AG04449 (cell line): ENCODE measurements around the gene ADGRF1.

Source experiments
- CTCF ChIA-PET: fragments of 350-600 bp; formaldehyde crosslinking; extraction: SDS; loops from one replicate; lab custom pipeline; 2021; ENCODE audit warnings: antibody characterized with exemption; lab: Yijun Ruan, JAX
- POLR2A ChIA-PET: fragments of 400-600, 350-600 bp; formaldehyde crosslinking; extraction: SDS; loops from one replicate; lab custom pipeline; 2020; ENCODE audit warnings: antibody characterized with exemption, inconsistent platforms; lab: Yijun Ruan, JAX
- DNase-seq: peaks from one replicate; pipeline ENCODE4 v3.0.0-alpha.2; 2010; ENCODE audit warnings: low read depth, low spot score
- H3K4me3 ChIP-seq: 2 replicates; pipeline ENCODE4 v1.5.1; 2011; ENCODE audit warnings: low read depth, mild to moderate bottlenecking, control low read depth, low read length
- TF ChIP-seq, protein P1 (sequence below): IDR thresholded peaks from one replicate; pipeline ENCODE4 v1.5.1; 2011; ENCODE audit warnings: mild to moderate bottlenecking, moderate library complexity, low read length, control low read depth, inconsistent platforms; ENCODE audit not compliant: insufficient read depth; ENCODE audit errors: missing control alignments

Gene ADGRF1

DNA sequence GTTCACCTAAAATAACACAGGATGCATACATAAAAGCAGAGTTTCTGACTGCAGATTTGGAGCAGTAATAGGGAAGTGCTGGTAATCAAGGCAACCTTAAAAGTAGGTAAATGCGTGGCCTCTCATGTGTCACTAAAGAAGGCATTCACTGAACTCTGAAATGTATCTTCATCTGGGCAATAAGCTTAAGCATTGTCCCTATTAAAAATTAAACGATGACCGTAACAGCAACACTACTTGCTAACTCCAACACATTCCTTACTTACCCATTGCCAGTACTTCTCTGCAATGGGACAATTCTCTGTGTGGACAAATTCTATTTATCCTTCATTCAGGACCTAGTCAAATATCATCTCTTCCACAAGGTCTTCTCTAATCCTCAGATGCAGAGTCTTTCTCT lies 19.9 kb downstream of the ADGRF1 start:
- CTCF ChIA-PET, result no interaction called here
- no peak overlapping the region for H3K4me3 ChIP-seq
- TF ChIP-seq, protein P1, sequence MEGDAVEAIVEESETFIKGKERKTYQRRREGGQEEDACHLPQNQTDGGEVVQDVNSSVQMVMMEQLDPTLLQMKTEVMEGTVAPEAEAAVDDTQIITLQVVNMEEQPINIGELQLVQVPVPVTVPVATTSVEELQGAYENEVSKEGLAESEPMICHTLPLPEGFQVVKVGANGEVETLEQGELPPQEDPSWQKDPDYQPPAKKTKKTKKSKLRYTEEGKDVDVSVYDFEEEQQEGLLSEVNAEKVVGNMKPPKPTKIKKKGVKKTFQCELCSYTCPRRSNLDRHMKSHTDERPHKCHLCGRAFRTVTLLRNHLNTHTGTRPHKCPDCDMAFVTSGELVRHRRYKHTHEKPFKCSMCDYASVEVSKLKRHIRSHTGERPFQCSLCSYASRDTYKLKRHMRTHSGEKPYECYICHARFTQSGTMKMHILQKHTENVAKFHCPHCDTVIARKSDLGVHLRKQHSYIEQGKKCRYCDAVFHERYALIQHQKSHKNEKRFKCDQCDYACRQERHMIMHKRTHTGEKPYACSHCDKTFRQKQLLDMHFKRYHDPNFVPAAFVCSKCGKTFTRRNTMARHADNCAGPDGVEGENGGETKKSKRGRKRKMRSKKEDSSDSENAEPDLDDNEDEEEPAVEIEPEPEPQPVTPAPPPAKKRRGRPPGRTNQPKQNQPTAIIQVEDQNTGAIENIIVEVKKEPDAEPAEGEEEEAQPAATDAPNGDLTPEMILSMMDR, result no peak
- POLR2A ChIA-PET, result no interaction called here
- DNase-seq, result no peak

DNA sequence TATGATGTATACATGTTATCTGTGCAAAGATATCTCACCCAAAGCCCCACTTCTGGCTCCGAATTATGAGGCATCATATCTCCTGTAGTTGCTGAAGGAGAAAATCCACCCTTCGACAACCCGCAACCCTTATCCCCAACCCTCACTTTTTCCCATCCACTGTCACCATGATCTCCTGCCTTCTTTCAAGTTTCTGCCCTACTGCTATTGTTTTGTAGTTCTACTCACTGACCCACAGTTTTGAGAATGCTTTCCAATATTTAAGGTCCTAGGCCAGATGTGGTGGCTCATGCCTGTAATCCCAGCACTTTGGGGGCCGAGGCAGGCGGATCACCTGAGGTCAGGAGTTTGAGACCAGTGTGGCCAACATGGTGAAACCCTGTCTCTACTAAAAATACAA lies 22.2 kb downstream of the ADGRF1 start:
- DNase-seq, result no peak
- no peak overlapping the region for H3K4me3 ChIP-seq
- ChIA-PET POLR2A (no interaction called here), CTCF (no interaction called here)
- TF ChIP-seq, protein P1, result no peak

DNA sequence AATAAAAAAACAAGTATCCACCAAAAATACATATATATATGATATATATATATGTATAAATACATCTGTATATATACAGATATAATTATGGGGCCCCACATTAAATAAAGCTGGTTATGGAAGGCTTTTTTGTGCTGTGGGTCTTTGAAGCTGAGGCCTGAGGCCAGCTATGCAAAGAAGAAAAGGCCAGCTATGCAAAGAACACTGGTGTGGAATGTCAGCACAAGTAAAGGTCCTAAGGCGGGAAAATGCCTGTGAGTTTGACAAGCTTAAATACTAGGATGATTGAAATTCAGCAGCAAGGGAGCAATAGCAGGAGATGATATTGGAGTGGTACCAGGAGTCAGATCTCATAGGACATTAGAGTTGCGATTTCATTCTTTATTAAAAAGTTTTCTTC lies 25.2 kb downstream of the ADGRF1 start:
- DNase-seq, result no peak
- TF ChIP-seq, protein P1, result no peak
- no peak overlapping the region for H3K4me3 ChIP-seq
- ChIA-PET CTCF (interaction anchor here (0.8 kb wide), 1 partner anchor 168 kb away, joined by 4 read pairs; no protein-coding TSS in a partner anchor), POLR2A (no interaction called here)

DNA sequence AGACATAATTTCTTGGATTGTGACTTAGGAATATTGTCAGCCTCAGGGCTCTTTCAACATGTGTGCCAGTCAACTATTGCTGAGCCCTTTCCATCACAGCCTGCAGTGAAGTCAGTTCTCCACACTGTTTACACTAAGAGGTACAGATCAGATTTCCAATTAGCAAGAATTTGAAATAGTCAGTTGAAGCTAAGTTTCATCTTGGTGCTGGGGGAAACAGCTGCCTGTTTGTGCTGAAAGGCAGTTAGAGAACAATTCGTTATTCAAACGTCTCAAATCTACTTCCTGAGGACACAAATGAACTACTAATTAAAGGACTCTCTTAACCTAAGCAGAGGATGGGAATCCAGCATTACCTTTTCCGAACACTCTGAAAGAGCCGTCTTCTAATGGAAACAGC lies 25.9 kb downstream of the ADGRF1 start:
- ChIA-PET CTCF (no interaction called here), POLR2A (no interaction called here)
- TF ChIP-seq, protein P1, result no peak
- DNase-seq, result no peak
- H3K4me3 ChIP-seq, result no peak overlapping the region

DNA sequence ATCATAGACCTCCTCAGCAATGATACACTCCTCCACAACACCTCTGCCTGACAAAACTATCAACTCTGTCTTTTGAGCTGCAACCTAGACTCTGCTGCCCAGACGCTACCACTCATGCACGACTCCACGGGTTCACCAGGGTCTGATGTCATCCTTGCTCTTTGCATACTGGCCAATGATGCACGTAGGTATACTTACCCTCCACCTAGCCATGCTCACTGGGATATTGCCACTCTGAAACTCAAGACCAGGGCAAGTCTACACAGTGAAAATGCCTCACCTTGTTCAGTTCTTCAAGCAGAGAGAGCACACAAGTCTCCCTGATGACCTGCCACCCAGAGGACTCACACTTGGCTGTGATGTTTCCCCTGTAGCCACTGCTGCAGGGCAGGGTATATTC lies 27.7 kb downstream of the ADGRF1 start:
- DNase-seq, result no peak
- ChIA-PET CTCF (no interaction called here), POLR2A (no interaction called here)
- TF ChIP-seq, protein P1, result no peak
- H3K4me3 ChIP-seq, result no peak overlapping the region

DNA sequence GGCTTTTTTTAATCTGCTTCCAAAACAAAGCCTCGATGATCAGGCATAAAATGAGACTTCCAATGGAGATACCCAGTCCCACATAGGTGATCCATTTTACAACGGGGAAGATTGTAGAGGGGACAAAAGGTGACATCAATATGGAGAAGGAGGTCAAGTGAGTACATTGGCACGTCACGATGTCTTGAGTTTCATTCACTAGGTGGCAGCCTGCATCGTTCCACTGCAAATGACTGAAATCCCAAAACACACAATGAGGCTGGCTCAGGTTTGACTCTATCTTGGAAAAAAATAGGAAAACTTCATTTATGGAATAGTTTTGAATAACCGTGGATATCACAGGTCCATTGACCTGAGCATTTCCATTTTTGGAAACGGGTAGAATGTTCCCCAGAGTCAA lies 32.5 kb downstream of the ADGRF1 start:
- CTCF ChIA-PET, result no interaction called here

More for the DNA sequence above, 32.5 kb downstream of the ADGRF1 start:
- no peak for DNase-seq
- POLR2A ChIA-PET, result no interaction called here
- TF ChIP-seq, protein P1, result no peak
- H3K4me3 ChIP-seq, result no peak overlapping the region
